A673 (cell line): Measurements from ENCODE around the gene FCHSD2.

Source experiments
- EZH2 ChIP-seq: fragments of 200-600 bp; sonication (generic); IDR thresholded peaks from 2 replicates; pipeline ENCODE4 v1.6.1; 2017; ENCODE audit warnings: borderline replicate concordance, low read depth, mild to moderate bottlenecking, mixed read lengths, antibody characterized with exemption, low read length; ENCODE audit not compliant: poor library complexity, severe bottlenecking
- TF ChIP-seq, protein P1 (sequence below): fragments of 300-800, 200-600 bp; sonication (generic); conservative IDR thresholded peaks from 2 replicates; pipeline ENCODE4 v1.5.1; 2017; ENCODE audit warnings: low read depth, mild to moderate bottlenecking, antibody characterized with exemption, low read length, moderate library complexity, mixed read lengths

DNA sequence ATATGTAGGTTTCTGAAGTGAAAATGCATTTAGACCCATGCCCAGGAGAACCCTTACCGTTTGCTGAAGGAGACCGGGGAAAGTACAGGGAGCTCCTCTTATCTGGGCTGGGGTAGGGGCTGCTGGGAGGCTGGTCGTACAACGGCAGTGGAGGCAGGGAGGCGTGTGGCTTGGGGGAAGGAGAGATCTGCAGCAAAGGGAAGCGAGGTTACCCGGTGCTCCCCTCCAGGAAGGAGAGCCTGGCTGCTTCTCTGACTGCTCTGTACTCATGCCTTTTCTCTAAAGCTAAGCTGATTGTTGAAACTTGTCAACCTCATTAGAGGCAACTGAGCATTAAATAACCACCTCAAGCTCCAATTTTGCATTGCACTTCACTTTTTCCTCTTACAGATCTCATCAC, 300.7 kb downstream of the FCHSD2 start:
- TF ChIP-seq, protein P1, sequence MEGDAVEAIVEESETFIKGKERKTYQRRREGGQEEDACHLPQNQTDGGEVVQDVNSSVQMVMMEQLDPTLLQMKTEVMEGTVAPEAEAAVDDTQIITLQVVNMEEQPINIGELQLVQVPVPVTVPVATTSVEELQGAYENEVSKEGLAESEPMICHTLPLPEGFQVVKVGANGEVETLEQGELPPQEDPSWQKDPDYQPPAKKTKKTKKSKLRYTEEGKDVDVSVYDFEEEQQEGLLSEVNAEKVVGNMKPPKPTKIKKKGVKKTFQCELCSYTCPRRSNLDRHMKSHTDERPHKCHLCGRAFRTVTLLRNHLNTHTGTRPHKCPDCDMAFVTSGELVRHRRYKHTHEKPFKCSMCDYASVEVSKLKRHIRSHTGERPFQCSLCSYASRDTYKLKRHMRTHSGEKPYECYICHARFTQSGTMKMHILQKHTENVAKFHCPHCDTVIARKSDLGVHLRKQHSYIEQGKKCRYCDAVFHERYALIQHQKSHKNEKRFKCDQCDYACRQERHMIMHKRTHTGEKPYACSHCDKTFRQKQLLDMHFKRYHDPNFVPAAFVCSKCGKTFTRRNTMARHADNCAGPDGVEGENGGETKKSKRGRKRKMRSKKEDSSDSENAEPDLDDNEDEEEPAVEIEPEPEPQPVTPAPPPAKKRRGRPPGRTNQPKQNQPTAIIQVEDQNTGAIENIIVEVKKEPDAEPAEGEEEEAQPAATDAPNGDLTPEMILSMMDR, result no peak
- no peak for TF ChIP-seq EZH2
